HG03571 (cell line): ENCODE measurements around the gene SMG6.
"Not testable (repeated sequence)": the region's sequence is repeated elsewhere in the genome, so short reads cannot be mapped to it uniquely, and the experiment has no call there.

ENCODE experiments used
- ATAC-seq: cut with Tn5 transposase; IDR thresholded peaks from one replicate; pipeline ENCODE4 v1.9.1; 2021; ENCODE audit not compliant: unreplicated experiment

The SMG6 gene

DNA sequence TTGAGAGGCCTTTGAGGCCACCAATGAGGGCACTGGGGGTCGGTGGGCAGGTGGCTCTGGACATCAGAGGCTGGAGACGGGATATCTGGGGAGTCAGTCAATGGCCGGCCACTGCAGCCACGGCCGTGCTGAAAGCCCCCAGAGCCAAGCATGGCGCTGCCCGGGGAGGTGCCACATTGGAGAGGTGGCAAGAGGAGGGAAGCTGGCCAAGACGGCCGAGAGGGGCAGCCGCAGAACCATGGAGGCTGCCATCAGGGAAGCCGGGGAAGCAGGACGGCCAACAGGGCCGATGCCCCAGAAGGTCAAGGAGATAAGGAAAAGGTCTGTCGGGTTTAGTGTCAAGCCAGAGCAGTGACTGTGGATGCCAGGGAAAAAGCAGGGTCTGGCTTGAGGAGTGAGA is 288.3 kb downstream of the SMG6 start:
- ATAC-seq, result no peak

DNA sequence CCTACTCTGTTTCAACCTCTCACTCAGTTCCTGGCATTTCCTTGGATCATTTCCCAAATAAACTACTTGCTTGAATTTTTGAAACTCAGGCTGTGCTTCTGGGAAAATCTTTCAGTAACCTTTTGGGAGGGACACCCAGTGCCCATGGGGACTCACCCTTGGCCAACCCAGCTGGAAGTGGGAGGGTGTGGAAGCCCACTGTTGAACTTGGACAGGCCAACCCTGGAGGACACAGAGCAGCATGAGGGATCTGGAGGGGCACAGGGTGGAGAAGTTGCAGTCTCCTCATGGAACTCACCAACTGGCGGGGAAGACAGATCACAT is 289.6 kb downstream of the SMG6 start:
- no peak for ATAC-seq

DNA sequence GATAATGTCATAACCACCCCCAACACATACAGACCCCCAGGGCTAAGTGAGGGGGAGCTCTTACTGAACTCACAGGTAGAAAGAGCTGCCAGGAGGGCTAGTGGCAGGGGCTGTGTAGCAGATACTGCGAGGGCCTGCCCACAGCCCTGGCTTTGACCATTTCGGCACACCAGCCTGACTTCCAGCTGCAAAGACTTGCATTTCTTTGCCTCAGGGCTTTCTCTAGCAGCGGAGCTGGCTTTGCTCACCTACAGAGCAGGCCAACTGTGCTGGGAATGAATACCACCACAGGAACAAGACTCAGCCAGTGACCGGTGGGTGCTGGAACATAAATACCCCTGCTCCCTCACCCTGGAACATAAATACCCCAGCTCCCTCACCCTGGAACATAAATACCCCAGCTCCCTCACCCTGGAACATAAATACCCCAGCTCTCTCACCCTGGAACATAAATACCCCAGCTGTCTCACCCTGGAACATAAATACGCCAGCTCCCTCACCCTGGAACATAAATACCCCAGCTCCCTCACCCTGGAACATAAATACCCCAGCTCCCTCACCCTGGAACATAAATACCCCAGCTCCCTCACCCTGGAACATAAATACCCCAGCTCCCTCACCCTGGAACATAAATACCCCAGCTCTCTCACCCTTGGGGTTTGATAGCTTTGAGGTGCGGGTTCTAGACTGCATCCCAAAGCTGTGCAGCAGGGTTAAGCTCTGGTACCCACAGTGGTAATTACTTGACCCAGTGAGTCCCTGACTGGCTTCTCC is 290.2 kb downstream of the SMG6 start:
- not testable (repeated sequence) for ATAC-seq

DNA sequence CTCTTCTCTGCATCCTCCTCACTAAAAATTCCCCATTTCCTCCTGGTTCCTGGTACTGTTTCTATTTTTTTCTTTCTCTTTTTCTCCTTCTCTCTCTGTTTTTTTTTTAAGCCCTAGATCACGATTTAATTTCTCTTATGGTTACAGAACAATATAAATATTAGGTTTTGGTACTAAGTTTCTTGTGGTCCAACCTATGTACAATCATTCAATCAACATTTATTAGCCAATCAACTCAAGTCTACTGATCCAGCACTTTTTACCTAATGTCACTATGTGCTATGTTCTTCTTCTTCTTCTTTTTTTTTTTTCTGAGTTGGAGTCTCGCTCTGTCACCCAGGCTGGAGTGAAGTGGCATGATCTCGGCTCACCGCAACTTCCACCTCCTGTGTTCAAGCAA is 291.1 kb downstream of the SMG6 start:
- no peak for ATAC-seq

DNA sequence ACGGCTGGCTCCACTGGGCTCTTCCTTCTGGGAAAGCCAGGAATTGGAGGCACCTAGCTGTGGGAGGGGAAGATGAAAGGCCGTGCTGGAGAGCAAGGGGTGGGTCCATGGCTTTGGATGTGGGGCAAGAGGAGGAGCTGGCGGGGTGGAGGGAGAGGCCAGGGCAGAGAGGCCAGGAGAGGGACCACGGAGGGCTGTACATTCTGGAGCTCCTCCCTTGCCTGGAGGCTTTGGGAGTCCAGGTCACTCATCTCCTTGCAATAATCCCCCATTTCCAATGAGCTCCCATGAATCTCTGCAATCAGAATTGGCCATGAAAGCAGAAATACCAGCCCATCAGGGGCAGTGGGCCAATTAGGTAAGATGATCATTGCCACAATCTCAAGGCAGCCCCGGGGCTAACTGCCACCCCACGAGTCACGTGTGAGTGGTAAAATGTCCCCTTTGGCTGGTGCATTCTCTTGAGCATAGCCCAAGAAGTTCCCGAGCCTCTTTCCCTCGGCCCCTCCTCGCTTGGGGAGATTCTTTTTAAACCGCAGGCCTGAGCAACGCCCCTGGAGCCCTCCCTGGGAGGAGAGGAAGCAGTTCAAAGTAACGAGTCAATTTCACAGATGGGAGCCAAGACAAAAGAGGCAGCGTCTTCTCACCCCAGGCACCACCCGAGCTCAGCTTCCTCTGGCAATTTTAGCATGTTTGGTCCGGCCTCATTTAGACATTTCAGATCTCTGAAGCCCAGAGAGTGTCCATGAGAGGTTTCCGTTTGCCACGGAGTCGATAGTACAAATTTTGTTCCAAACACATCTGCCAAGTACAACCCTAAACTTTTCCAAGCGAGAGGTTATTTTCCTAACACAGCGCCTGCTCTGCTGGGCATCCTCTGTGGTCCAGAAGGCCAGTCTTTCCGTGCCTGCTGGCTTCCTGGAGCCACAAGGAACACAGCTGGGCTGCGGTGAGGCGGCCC is 291.9 kb downstream of the SMG6 start:
- ATAC-seq, result no peak
